ENCODE results near the gene RUNDC1. TPM values are rescaled to one million over a fixed set of nuclear protein-coding genes. Genes with fewer than 3 reads are reported as not detected.

Gene RUNDC1
- total RNA-seq, 4 donors from 2014 or later, result 12.6 to 16.0 (median 13.0) TPM

GRCh38 chr17:43010667-43011308 lies 30.4 kb downstream of the RUNDC1 start:
- intact Hi-C loops (cut with DNase I; ENCODE audit: low total_unique reads), result no loop called here
- no peak for TF ChIP-seq POLR2A (IDR thresholded peaks at IDR 0.05)
- DNase-seq (ENCODE audit: low spot score in 2 of 2), result no peak
- 91 to 92% methylated on average over 5 of the region's 5 CpGs for WGBS, 2 donors
- H3K4me3 ChIP-seq (ENCODE audit: low read depth, poor library complexity, severe bottlenecking), result no peak overlapping the region

- TF ChIP-seq POLR2A (IDR thresholded peaks at IDR 0.05), result no peak
- no peak for TF ChIP-seq CTCF (IDR thresholded peaks at IDR 0.05)
- intact Hi-C loops (cut with DNase I; ENCODE audit: low total_unique reads), result no loop called here
- 59 to 71% methylated on average over 15 of the region's 15 CpGs for WGBS, 2 donors
- DNase-seq (ENCODE audit: low spot score in 2 of 2), result no peak
- no peak overlapping the region for H3K4me3 ChIP-seq (ENCODE audit: low read depth, poor library complexity, severe bottlenecking)
Measured at GRCh38 chr17:43011728-43012472, 31.5 kb downstream of the RUNDC1 start.

- no peak overlapping the region for H3K4me3 ChIP-seq (ENCODE audit: low read depth, poor library complexity, severe bottlenecking)
- DNase-seq (ENCODE audit: low spot score in 2 of 2), result no peak
- WGBS, 2 donors, result 82 to 84% methylated on average over 5 to 8 of the region's 8 CpGs
- TF ChIP-seq POLR2A (IDR thresholded peaks at IDR 0.05), result no peak
- TF ChIP-seq CTCF (IDR thresholded peaks at IDR 0.05), result no peak
- intact Hi-C loops (cut with DNase I; ENCODE audit: low total_unique reads), result no loop called here
Measured at GRCh38 chr17:43013296-43013695, 32.9 kb downstream of the RUNDC1 start.

- intact Hi-C loops (cut with DNase I; ENCODE audit: low total_unique reads), result no loop called here
- WGBS, 2 donors, result 73 to 75% methylated on average over 8 to 12 of the region's 12 CpGs
- no peak overlapping the region for H3K4me3 ChIP-seq (ENCODE audit: low read depth, poor library complexity, severe bottlenecking)
- no peak for TF ChIP-seq POLR2A (IDR thresholded peaks at IDR 0.05)
- TF ChIP-seq CTCF (IDR thresholded peaks at IDR 0.05), result no peak
- no peak for DNase-seq (ENCODE audit: low spot score in 2 of 2)
Measured at GRCh38 chr17:43014020-43014648, 33.8 kb downstream of the RUNDC1 start.

- 51 to 61% methylated on average over 8 of the region's 8 CpGs for WGBS, 2 donors
- intact Hi-C loops (cut with DNase I; ENCODE audit: low total_unique reads), result no loop called here
Measured at GRCh38 chr17:43014649-43015542, 34.5 kb downstream of the RUNDC1 start.

More at GRCh38 chr17:43014649-43015542, 34.5 kb downstream of the RUNDC1 start:
- no peak overlapping the region for H3K4me3 ChIP-seq (ENCODE audit: low read depth, poor library complexity, severe bottlenecking)
- DNase-seq (ENCODE audit: low spot score in 2 of 2), result no peak
- TF ChIP-seq POLR2A (IDR thresholded peaks at IDR 0.05), result no peak
- no peak for TF ChIP-seq CTCF (IDR thresholded peaks at IDR 0.05)

Data from lower leg skin (tissue), 4 donors.